Measurements from ENCODE around the gene VAV2.

Gene VAV2

GRCh38 chr9:133813749-133814585, 178.2 kb downstream of the VAV2 start:
- Histone ChIP-seq H3F3A (ENCODE audit: insufficient read depth) (no peaks in the 10 kb centered on the region), H3K4me2 (ENCODE audit: low read depth, low read length, poor library complexity, severe bottlenecking) (no peak overlapping the region), H3K36me3 (ENCODE audit: low read length) (no peaks in the 10 kb centered on the region), H3K27ac (ENCODE audit: low read depth, low read length) (no peak overlapping the region), H3K9ac (ENCODE audit: low read length) (no peak overlapping the region), H3K9me3 (ENCODE audit: insufficient read depth, low read length) (no peaks in the 10 kb centered on the region), H2AFZ (ENCODE audit: low read depth, low read length, severe bottlenecking) (no peak overlapping the region), H3K4me3 (ENCODE audit: insufficient read depth, low read length, poor library complexity, severe bottlenecking) (no peak overlapping the region), H3K27me3 (ENCODE audit: low read length) (no peaks in the 10 kb centered on the region), H3K9me2 (replicated peaks; ENCODE audit: insufficient read depth, low read length) (no peaks in the 10 kb centered on the region), H3K79me2 (ENCODE audit: insufficient read depth, low read length) (no peaks in the 10 kb centered on the region), H4K20me1 (ENCODE audit: low read depth, low read length) (no peaks in the 10 kb centered on the region)
- TF ChIP-seq EZH2phosphoT487 (conservative IDR thresholded peaks at IDR 0.05; ENCODE audit: low read length) (no peak), CTCF (IDR thresholded peaks at IDR 0.05; ENCODE audit: insufficient read depth, low read length, poor library complexity, severe bottlenecking) (no peak)

DNA sequence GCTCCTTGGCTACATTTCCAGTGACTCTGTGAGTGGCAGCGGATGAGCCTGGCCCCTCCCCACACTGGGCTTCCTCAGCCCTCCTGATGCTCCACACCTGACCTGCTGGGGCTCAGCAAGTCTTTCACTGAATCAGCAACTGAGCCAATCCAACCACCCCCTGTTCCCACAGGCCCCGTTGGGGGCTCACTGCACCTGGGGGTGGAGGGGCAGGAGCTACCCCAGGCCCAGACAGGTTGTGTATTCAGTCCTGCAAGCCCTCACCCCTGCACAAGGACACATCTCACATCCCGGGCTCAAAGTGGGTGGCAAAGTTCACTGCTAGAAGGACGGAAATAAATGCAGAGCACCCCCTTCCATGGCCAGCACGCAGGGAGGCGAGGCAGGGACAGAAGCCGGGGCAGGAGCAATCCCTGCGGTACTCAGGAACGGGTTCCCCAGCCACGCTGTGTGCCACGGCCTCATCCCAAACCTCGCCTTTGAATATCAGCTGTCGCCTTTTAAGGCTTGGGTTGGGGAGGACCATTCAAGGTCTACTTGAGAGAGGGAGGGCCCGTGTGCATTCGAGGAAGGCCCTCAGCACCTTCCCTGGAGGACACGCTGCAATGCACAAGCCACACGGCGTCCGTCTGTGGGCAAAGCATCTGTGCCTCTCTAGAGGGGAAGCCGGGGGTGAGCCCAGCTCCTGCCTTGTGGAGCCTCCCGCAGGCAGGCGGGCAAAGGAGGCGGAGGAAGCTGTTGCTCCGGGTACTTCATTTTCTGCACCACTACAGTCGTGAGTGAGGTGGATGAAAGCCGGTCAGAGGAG, 179.0 kb downstream of the VAV2 start:
- Histone ChIP-seq H3K27ac (ENCODE audit: low read depth, low read length) (no peak overlapping the region), H3K9me2 (replicated peaks; ENCODE audit: insufficient read depth, low read length) (no peaks in the 10 kb centered on the region), H3K36me3 (ENCODE audit: low read length) (no peaks in the 10 kb centered on the region), H2AFZ (ENCODE audit: low read depth, low read length, severe bottlenecking) (no peak overlapping the region), H3K79me2 (ENCODE audit: insufficient read depth, low read length) (no peaks in the 10 kb centered on the region), H3K27me3 (ENCODE audit: low read length) (no peaks in the 10 kb centered on the region), H3K4me3 (ENCODE audit: insufficient read depth, low read length, poor library complexity, severe bottlenecking) (no peak overlapping the region), H3K9ac (ENCODE audit: low read length) (no peak overlapping the region), H3K4me2 (ENCODE audit: low read depth, low read length, poor library complexity, severe bottlenecking) (no peak overlapping the region), H3F3A (ENCODE audit: insufficient read depth) (no peaks in the 10 kb centered on the region), H4K20me1 (ENCODE audit: low read depth, low read length) (no peaks in the 10 kb centered on the region), H3K9me3 (ENCODE audit: insufficient read depth, low read length) (no peaks in the 10 kb centered on the region)
- TF ChIP-seq EZH2phosphoT487 (conservative IDR thresholded peaks at IDR 0.05; ENCODE audit: low read length) (no peak), CTCF (IDR thresholded peaks at IDR 0.05; ENCODE audit: insufficient read depth, low read length, poor library complexity, severe bottlenecking) (no peak)

- Histone ChIP-seq H3K79me2 (ENCODE audit: insufficient read depth, low read length) (no peaks in the 10 kb centered on the region), H3F3A (ENCODE audit: insufficient read depth) (no peaks in the 10 kb centered on the region), H3K9me3 (ENCODE audit: insufficient read depth, low read length) (no peaks in the 10 kb centered on the region), H3K4me3 (ENCODE audit: insufficient read depth, low read length, poor library complexity, severe bottlenecking) (no peak overlapping the region), H3K4me2 (ENCODE audit: low read depth, low read length, poor library complexity, severe bottlenecking) (no peak overlapping the region), H3K9me2 (replicated peaks; ENCODE audit: insufficient read depth, low read length) (no peaks in the 10 kb centered on the region), H2AFZ (ENCODE audit: low read depth, low read length, severe bottlenecking) (no peak overlapping the region), H4K20me1 (ENCODE audit: low read depth, low read length) (no peaks in the 10 kb centered on the region), H3K36me3 (ENCODE audit: low read length) (no peaks in the 10 kb centered on the region), H3K27me3 (ENCODE audit: low read length) (no peaks in the 10 kb centered on the region), H3K27ac (ENCODE audit: low read depth, low read length) (no peak overlapping the region), H3K9ac (ENCODE audit: low read length) (no peak overlapping the region)
- TF ChIP-seq EZH2phosphoT487 (conservative IDR thresholded peaks at IDR 0.05; ENCODE audit: low read length) (no peak), CTCF (IDR thresholded peaks at IDR 0.05; ENCODE audit: insufficient read depth, low read length, poor library complexity, severe bottlenecking) (no peak)
These were observed 179.9 kb downstream of the VAV2 start for GRCh38 chr9:133812077-133812868.
